Activated gamma-delta T cell treated with Interleukin-2 at 50 U/mL for 16 hours (primary cell): ENCODE measurements around the gene RNF214.
A peak's percentile ranks its signal among the peaks of the same experiment; 100 is the strongest.

ENCODE experiments used
- DNase-seq: peaks from one replicate; pipeline ENCODE4 v3.0.0-alpha.2; 2020

The RNF214 gene

GRCh38 chr11:117289795-117290194, 57.3 kb downstream of the RNF214 start:
- no peak for DNase-seq

GRCh38 chr11:117290809-117291396, 58.4 kb downstream of the RNF214 start, which contains the start of gene BACE1-AS:
TSS of gene BACE1-AS (plus strand) at chr11:117291346.
- DNase-seq, result no peak

DNA sequence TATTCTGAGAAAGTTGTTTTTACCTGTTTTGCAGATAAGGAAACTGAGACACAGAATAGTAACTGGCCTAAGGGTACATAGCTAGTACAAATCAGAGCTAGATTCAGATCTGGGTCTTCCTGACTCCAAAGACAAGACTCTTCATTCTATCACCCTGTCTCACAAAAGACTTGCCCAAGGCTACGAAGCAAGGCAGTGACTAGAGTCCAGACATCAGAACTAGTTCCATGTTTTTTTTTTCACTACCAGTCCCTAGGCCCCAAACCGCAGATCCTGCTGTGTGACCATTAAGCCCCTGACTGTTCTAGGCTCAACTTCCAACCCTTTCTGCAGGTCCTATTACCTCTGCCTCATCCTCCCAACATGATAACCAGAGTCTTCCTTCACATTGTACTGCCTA, 60.1 kb downstream of the RNF214 start:
- DNase-seq, result no peak

DNA sequence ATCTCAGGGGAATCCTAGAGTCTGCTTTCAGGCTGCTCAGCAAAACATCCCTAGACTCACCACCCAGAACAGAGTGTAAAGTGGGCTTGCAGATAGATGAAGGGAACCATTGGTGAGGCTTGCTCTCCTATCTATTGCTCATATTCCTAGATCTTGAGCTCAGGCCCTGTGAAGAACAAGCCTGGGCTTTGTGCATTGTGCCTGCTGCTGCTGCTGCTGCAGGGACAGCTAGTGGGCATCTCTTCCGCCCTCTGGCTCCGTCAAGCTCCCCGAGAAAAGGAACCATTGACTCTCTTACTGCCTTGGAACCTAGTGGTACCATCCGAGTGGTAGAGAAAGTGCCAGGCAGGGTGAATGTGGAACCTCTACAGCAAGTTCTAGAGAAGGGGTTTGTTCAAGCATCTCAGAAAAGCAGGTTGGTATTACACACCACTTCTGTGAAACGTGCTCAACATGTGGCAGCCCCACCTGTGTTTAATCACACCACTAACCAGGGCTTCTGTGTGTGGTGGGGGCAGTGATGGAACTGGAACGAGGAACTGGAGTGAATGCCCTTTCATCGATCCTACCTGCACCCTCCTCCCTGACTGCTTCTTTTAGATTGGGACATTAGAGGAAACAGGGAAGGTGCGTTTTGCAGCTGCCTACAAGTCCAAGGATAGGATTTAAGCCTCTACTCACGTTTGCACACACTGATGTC, 63.1 kb downstream of the RNF214 start:
- no peak for DNase-seq

- no peak for DNase-seq
These were observed 64.4 kb downstream of the RNF214 start for GRCh38 chr11:117296881-117297280.

GRCh38 chr11:117298195-117298594, 65.7 kb downstream of the RNF214 start:
- DNase-seq, result no peak

GRCh38 chr11:117299351-117300282, 67.1 kb downstream of the RNF214 start:
- DNase-seq, result no peak

DNA sequence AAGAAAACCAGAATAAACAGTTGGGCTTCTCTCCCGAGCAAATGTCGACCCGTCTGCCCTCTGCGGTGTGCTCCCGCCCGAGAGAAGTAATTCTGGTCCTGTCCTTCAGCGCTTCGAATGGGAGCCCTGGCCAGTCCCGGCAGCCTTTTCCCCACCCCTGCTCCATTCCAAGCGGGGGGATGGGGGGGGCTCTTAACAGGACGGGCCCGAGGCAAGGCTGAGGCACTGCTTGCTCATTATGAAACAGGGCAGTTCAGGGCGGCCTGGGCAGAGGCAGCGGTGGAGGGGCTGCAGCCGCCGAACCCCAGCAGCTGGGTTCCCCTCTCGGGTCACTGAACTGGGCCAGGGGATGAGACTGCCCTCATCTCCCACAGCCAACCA, 67.8 kb downstream of the RNF214 start:
- no peak for DNase-seq

GRCh38 chr11:117300773-117301172, 68.3 kb downstream of the RNF214 start:
- no peak for DNase-seq

- no peak for DNase-seq
These were observed 69.8 kb downstream of the RNF214 start for GRCh38 chr11:117302228-117302627.

- DNase-seq, result no peak
These were observed 70.6 kb downstream of the RNF214 start for GRCh38 chr11:117303101-117303500.

DNA sequence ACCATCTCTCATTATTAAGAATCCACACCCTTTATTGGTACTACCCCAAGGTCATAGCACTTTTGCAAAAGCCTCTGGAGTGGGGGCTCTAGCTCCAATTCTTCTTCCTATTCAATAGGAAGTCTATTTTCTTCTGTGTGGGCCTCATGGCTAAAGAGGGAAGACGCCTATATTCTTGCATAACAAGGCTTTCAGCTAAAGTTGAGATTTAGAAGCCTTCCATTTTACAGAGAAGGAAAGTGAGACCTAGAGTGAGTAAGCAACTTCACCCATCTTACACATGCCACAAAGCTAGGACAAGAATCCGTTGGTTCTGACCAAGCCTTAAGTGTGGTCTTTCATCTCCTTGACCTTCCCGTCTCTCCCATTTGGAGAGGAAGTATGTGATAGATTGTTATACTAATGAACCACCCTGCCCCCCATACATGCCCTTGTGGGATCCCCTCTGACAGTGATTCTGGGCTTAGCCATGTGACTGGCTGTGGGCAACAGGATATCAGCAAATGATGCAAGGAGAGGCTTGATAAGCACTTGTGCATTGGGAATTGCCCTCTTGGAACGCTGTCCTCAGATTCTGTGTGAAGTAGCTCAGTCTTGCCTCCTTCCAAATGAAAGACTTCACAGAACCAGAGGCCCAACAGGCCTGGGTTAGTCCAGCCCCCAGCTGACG, 71.3 kb downstream of the RNF214 start:
- no peak for DNase-seq

DNA sequence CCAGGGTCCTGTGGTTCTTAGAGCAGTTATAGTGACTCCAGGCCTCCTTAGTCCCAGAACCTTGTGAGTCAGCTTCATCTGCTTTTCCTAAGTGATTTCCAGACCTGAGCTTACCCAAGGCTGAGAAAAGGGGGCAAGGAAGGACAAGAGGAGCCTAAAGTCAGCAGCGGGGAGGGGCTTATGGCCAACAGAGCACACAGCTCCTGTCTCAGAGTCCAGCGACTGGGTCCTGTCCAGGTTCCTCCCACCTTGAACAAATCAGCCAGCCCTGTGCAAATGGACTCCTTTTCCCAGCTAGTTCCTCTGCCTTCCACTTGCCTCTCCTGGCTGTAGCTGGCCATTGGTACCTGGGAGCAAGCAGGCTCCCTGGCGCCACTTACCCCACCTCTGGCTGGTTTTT, 72.7 kb downstream of the RNF214 start:
- no peak for DNase-seq

DNA sequence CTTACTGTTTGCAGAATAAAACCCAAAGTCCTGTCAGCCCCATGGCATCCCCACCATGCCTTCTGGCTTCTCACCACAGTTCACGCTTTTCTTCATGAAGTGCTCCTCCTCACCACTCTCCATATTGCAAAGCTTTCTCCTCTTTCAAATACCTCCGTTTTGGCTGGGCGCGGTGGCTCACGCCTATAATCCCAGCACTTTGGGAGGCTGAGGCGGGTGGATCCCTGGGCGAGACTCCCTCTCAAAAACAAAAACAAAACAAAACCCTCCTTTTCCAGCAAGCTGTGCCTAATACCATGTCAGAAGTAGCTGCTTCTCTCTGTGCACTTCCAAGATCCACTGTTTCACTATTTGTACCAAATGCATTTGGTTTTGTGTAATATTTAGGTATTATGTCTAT, 76.8 kb downstream of the RNF214 start:
- no peak for DNase-seq

- no peak for DNase-seq
These were observed 80.6 kb downstream of the RNF214 start for GRCh38 chr11:117313091-117313490.

DNA sequence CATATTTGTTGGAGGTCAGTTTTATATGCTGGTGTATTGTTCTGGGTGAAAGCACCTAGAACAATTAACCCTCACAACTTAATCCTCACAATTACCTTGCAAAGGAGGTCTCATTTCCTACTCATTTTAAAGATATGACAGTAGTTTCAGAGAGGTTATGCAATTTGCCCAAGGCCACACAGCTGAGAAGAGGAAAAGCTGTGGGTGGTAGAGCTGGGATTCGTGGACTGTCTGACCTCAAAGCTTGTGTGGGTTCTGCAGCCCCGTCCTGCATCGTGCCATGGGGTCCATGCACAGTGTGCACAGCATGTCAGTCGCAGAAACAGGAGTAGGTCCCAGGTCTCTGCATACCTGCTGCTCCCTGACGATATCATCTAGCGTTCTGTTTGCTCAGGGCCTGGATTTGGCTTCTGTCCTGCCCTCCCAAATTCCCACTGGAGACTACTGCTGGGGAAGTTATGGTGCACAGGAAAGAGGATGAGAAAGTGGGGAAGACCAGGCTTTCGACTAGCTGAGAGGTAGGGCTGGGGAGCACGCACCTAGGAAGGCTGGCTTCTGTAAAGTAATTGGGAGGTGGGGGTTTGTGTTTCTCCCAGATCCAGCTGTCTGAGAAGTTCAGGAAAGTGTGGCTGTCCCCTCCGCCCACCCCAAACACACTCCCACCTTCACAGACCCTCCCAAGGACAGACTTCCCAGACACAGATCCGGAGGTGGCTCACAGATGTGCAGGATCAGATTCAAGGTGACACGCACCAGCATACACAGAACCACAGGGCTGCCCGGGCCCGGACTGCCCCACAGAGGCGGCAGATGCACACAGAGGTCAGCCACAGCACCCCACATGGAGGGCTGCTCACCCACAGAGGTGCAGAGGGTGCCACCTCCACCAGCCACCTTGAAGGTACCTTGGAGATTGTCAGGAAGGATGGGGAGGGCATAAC, 81.6 kb downstream of the RNF214 start:
- no peak for DNase-seq

GRCh38 chr11:117314840-117315239, 82.4 kb downstream of the RNF214 start:
- no peak for DNase-seq

GRCh38 chr11:117315285-117316196, 83.1 kb downstream of the RNF214 start:
- DNase-seq, result peak; percentile 16

GRCh38 chr11:117316197-117316961, 83.9 kb downstream of the RNF214 start, which contains the start of gene BACE1:
TSS of gene BACE1 (minus strand) at chr11:117316256. CDS start at chr11:117315795, 461 bp downstream.
- no peak for DNase-seq

DNA sequence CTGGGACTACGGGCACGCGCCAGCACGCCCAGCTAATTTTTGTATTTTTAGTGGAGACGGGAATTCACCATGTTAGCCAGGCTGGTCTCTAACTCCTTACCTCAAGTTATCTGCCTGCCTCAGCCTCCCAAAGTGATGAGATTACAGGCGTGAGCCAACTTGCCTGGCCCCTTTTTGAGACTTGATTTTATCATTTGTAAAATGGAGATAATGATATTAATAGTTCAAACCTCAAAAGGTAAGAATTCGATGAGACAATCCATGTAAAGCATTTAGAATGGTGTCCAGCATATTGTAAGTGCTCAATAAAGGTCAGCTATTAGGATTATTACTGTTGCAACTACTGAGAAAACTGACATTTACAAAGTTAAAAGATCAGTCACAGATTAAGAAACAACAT, 86.3 kb downstream of the RNF214 start:
- DNase-seq, result no peak
